Femur (tissue), 1 donor: Measurements from ENCODE around the gene MYADML2.
A peak's percentile ranks its signal among the peaks of the same experiment; 100 is the strongest.

Experiments used
- DNase-seq: peaks from one replicate; pipeline ENCODE4 v3.0.0-alpha.2; 2017

The MYADML2 gene

GRCh38 chr17:81895400-81895799 lies 51.6 kb downstream of the MYADML2 start:
- no peak for DNase-seq

GRCh38 chr17:81891303-81891552 lies 55.8 kb downstream of the MYADML2 start:
- no peak for DNase-seq

- peak; percentile 35 for DNase-seq
These were observed 56.4 kb downstream of the MYADML2 start for GRCh38 chr17:81890447-81891302.
